HG02970 (cell line): Measurements from ENCODE around the gene CPNE4.
"Not testable (repeated sequence)": the region's sequence is repeated elsewhere in the genome, so short reads cannot be mapped to it uniquely, and the experiment has no call there.

Experiments
- ATAC-seq: cut with Tn5 transposase; IDR thresholded peaks from one replicate; pipeline ENCODE4 v1.9.1; 2021; ENCODE audit warnings: mild to moderate bottlenecking, moderate library complexity, moderate number of reproducible peaks; ENCODE audit not compliant: unreplicated experiment, low FRiP score

The CPNE4 gene

DNA sequence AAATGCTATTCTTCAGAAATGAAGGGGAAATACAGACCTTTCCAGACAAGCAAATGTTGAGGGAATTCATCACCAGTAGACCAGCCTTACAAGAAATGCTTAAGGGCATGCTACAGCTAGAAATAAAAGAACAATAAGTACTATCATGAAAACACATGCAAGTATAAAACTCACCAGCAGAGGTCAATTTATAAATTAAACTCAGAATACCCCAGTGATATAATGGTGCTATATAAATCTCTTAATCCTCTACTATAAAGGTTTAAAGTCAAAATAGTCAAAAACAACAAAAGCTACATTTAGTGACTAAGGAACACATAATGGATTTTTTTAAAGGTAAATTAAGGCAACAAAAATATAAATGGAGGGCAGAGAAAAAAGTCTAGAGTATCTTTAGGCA, 142.5 kb downstream of the CPNE4 start:
- ATAC-seq, result no peak

DNA sequence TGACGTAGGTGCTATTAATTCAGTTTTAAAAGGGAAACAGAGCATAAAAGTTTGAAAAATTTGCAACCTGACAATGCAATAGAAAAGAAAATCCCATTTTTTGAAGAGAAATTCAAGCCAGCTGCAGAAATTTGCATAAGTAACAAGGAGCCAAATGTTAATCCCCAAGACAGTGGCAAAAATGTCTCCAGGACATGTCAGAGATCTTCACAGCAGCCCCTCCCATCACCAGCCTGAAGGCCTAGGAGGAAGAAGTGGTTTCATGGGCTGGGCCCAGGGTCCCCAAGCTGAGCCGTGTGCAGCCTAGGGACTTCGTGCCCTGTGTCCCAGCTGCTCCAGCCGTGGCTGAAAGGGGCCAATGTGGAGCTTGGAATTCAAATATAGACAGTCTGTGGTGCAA, 148.9 kb downstream of the CPNE4 start:
- not testable (repeated sequence) for ATAC-seq

DNA sequence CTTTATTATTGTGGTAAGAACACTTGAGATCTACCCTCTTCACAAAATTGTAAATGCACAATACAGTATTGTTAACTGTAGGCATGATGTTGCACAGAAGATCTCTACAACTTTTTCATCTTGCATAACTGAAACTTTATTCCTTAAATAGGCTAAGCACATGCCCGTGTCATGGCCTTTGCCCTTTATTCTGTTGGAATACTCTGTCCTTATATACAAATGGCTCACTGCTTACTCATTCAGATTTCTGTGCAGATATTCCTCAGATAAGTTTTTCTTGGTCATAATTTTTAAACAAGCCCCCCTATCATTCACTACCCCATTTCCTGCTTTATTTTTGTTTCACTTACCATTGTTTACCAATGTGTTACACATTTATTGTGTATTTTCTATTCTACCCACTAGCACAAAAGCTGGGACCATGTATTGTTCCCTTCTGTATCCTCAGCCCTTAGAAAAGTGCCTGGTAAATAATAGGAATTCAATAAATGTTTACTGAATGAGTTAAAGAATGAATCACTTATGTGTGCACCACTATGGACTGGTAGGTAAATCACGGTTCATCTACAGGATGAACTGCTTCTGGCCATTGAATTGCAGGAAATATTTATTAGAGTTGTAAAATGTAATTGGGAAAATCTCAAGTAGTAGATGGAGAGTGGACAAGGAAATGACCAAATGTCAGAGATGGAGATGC, 151.0 kb downstream of the CPNE4 start:
- ATAC-seq, result no peak

GRCh38 chr3:131883086-131883485, 151.7 kb downstream of the CPNE4 start:
- no peak for ATAC-seq

GRCh38 chr3:131881777-131882176, 153.0 kb downstream of the CPNE4 start:
- ATAC-seq, result no peak

- ATAC-seq, result no peak
Measured at GRCh38 chr3:131880948-131881347, 153.9 kb downstream of the CPNE4 start.

DNA sequence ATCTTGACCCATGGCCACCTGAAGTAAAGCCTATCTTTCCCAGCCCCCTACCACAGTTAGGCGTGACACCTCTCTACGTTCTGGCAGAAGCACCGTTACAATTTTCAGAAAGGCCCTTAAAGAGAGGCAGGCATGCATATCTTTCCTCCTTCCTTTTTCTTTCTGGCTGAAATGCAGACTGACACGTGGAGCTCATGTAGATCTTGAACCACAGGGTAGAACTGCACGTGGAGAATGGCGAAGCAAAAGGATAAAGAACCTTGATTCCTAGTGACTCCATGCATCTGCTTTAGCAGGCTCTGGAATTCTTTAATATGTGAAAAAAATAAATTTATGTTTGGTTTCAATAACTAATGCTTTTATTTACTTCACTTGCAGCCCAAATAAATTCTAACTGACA, 166.6 kb downstream of the CPNE4 start:
- no peak for ATAC-seq

- ATAC-seq, result no peak
Measured at GRCh38 chr3:131856171-131856570, 178.6 kb downstream of the CPNE4 start.

GRCh38 chr3:131850223-131850622, 184.6 kb downstream of the CPNE4 start:
- no peak for ATAC-seq

DNA sequence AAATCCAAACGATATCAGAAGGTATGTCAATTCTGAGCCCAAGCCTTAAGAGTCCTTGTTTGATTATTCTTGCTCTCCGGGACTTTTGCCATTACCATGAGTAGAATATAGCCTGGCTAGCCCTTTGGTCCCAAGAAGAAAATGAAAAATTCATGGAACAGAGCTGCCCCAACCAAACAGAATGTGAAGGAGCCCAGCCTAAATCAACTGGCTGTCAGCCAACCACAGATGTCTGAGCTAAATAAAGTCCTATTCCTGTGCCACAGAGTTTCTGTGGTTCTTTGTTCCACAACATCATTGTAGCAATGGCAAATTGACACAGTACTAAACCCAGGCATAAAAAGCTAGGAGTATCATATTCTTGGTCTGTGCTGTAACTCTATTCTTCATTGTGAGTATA, 185.2 kb downstream of the CPNE4 start:
- ATAC-seq, result no peak

DNA sequence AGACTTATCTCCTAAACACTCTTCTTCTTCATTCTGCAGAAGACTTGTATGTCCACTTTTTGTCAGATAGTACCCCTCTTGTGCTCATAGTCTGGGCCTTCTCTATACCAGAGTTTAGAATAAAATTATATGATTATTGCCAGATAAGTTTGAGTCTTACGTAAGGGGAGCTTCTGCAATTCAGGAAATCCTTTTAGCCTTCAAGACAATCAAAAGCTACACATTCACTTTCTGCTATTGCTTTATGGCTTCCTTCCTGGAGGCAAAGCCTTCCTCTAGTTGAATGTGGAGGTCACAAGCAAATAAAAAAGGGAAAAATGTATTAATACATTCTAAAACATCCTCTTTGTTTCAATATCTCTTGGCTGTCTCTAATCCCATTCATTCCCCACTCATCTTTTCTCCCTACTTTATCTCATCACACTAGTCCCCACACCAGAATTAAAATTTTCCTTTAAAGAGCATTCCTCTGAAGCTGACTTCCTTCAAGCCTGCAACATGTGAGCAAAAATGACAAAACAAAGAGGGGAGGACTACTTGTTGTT, 186.8 kb downstream of the CPNE4 start:
- no peak for ATAC-seq

- ATAC-seq, result no peak
Measured at GRCh38 chr3:131846296-131846924, 188.4 kb downstream of the CPNE4 start.

GRCh38 chr3:131843174-131843573, 191.6 kb downstream of the CPNE4 start:
- no peak for ATAC-seq

GRCh38 chr3:131840156-131840797, 194.5 kb downstream of the CPNE4 start:
- no peak for ATAC-seq

DNA sequence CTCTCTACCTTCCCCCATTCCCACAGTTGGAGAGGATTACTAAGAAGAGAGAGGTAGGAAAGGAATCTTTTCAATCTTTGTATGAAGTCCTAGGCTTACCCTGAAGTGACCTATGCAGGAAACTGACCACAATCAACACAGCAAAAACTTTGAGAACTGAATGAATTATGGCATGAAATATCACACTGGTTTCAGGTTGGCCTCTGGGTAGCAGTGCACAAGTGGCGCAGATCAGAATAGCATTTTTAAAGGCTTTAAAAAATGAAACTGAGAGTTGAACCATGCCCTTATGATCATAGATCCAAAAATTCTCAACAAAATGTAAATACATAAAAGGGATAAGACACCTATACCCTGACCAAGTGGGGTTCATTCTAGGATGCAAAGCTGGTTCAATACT, 198.9 kb downstream of the CPNE4 start:
- no peak for ATAC-seq

- ATAC-seq, result no peak
Measured at GRCh38 chr3:131831608-131832007, 203.2 kb downstream of the CPNE4 start.

DNA sequence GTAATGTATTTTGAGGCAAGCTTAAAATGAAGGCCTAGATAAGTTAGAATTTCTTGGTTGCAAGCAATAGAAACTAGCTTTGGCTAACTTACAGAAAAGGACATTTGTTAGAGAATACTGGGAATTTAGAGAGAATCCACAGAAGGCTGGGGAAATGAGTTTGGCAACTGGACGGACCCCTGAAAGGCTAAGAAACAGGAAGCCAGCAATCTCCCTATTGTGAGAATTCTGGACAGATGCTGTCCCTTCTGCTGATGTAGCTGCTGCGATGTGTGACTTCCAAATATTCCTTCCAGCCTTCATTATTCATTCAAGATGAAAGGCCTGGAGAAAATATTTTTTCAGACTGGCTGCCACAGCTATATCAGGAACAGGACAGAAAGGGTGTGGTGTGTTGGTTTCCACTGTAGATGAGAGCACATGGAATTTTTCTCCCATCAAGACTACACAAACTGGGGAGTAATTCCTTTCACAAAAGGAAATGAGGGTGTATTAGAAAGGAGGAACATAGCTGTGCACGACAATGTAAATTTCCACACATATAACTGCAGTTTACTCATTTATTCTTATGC, 213.5 kb downstream of the CPNE4 start:
- no peak for ATAC-seq

- no peak for ATAC-seq
Measured at GRCh38 chr3:131819381-131820055, 215.3 kb downstream of the CPNE4 start.

DNA sequence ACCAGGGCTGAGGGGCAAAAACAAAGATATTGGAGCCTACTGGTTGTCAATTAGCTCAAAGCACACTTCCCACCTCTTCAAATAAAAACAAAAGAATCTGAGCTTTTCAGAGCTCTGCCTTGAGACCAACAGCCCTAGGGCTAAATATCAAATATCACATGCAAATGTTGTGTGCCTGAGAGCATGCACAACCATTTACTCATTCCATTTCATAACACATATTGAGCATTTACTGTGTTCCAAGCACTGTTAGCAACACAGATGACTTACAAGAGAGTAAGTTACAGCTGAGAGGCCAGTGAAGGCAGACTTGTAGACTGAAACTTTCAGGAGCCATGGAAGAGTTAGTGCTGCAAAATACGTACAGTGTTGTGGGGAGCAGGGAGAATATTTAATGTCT, 222.4 kb downstream of the CPNE4 start:
- no peak for ATAC-seq

DNA sequence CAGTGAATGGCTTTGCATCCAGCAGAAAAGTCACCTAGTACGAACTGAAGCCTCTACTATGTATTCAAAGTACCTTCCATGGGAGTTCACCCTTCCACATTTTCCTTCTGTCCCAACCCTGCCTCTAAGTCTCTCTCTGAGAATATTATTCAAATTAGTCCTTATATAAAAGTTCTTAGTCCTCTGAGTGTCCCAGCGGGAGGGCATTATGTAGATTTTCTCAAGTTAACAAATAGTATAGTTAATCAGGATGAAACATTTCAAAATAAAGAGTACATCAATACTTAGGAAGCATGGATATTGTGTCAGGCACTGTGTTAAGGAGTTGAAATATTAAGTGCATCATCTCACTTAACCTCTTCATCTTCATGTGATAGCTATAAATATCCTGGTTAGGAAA, 223.3 kb downstream of the CPNE4 start:
- no peak for ATAC-seq

- no peak for ATAC-seq
Measured at GRCh38 chr3:131807822-131808221, 227.0 kb downstream of the CPNE4 start.
